Endothelial cell of umbilical vein (primary cell): ENCODE results near the gene ADIPOQ. TPM values are rescaled to one million over a fixed set of nuclear protein-coding genes. Genes with fewer than 3 reads are reported as not detected.
"Not testable (repeated sequence)": the region's sequence is repeated elsewhere in the genome, so short reads cannot be mapped to it uniquely, and the experiment has no call there.

Experiments
- BruUV-seq: library from RNA; stranded (reverse); fragments of 400-500 nt; replicated peaks from 2 replicates; lab custom pipeline; 2021; lab: Mats Ljungman, UMichigan
- CTCF ChIA-PET: fragments of 300-600, 350-600 bp; sonication (Branson Sonifier 250); formaldehyde crosslinking; loops from one replicate; lab custom pipeline; 2021; ENCODE audit warnings: antibody characterized with exemption, inconsistent platforms; lab: Charles Lee
- POLR2A ChIA-PET: fragments of 300-600, 350-600 bp; sonication (Branson Sonifier 250); formaldehyde crosslinking; loops from one replicate; lab custom pipeline; 2021; ENCODE audit warnings: antibody characterized with exemption, inconsistent platforms; lab: Charles Lee
- DNase-seq: peaks from one replicate; pipeline ENCODE4 v3.0.0-alpha.2; 2011; ENCODE audit warnings: low read depth, low spot score
- FAIRE-seq: peaks from 2 replicates; lab custom pipeline; 2011; peaks lifted over from hg19 to GRCh38; lab: Jason Lieb, UNC
- H2AFZ ChIP-seq: 2 replicates; pipeline ENCODE4 v1.6.0; 2012; ENCODE audit warnings: low read depth, low read length, control low read depth, inconsistent platforms
- H3K27ac ChIP-seq: 2 replicates; pipeline ENCODE4 v1.5.1; 2011; ENCODE audit warnings: low read depth, mild to moderate bottlenecking, control low read depth, low read length, moderate library complexity; ENCODE audit not compliant: insufficient read depth
- H3K27me3 ChIP-seq, 2 experiments: 2 replicates each; pipeline versions ENCODE4 v1.6.0 to v1.6.1; 2011; ENCODE audit warnings: low read length in 2 of 2, mixed read lengths in 1 of 2; ENCODE audit not compliant: control insufficient read depth in 2 of 2, insufficient read depth in 2 of 2
- H3K36me3 ChIP-seq, 2 experiments: 2 replicates in 1 of 2; 3 replicates in 1 of 2; pipeline ENCODE4 v1.5.1; 2011; ENCODE audit warnings: low read length in 2 of 2, mild to moderate bottlenecking in 1 of 2, moderate library complexity in 1 of 2; ENCODE audit not compliant: control insufficient read depth in 2 of 2, insufficient read depth in 2 of 2; ENCODE audit errors: extremely low read depth in 1 of 2
- H3K4me1 ChIP-seq: 3 replicates; pipeline ENCODE4 v1.5.1; 2011; ENCODE audit warnings: mild to moderate bottlenecking, low read length; ENCODE audit not compliant: control insufficient read depth, insufficient read depth; ENCODE audit errors: extremely low read depth
- H3K4me2 ChIP-seq: 2 replicates; pipeline ENCODE4 v1.6.1; 2011; ENCODE audit warnings: low read length, control low read depth, mixed read lengths; ENCODE audit not compliant: insufficient read depth
- H3K4me3 ChIP-seq, 3 experiments: fragments of 200-600 bp in 1 of 3; sonication (generic), shearing (Covaris generic) in 1 of 3; replicated peaks in 1 of 3; 2 replicates each; pipeline ENCODE4 v1.5.1; 2011 to 2016; ENCODE audit warnings: control low read depth in 3 of 3, low read length in 3 of 3, mild to moderate bottlenecking in 2 of 3, inconsistent platforms in 1 of 3, low read depth in 1 of 3, moderate library complexity in 1 of 3; ENCODE audit not compliant: insufficient read depth in 1 of 3
- H3K79me2 ChIP-seq: 2 replicates; pipeline ENCODE4 v1.6.0; 2012; ENCODE audit warnings: low read length, inconsistent platforms; ENCODE audit not compliant: control insufficient read depth, insufficient read depth
- H3K9ac ChIP-seq: replicated peaks from 2 replicates; pipeline ENCODE3; 2011; ENCODE audit warnings: low read length, control low read depth; ENCODE audit not compliant: insufficient read depth; ENCODE audit errors: extremely low read depth
- H3K9me1 ChIP-seq: replicated peaks from 3 replicates; pipeline ENCODE4 v1.6.0; 2011; ENCODE audit warnings: mild to moderate bottlenecking, low read length; ENCODE audit not compliant: control insufficient read depth, insufficient read depth; ENCODE audit errors: extremely low read depth
- H3K9me3 ChIP-seq: replicated peaks from 2 replicates; pipeline ENCODE4 v1.5.1; 2012; ENCODE audit warnings: low read length, inconsistent platforms; ENCODE audit not compliant: control insufficient read depth, insufficient read depth
- H4K20me1 ChIP-seq: replicated peaks from 2 replicates; pipeline ENCODE3; 2011; ENCODE audit warnings: mild to moderate bottlenecking, low read length; ENCODE audit not compliant: control insufficient read depth, insufficient read depth; ENCODE audit errors: extremely low read depth
- JUN ChIP-seq: IDR thresholded peaks from 2 replicates; pipeline ENCODE4 v1.6.1; 2011; ENCODE audit warnings: borderline replicate concordance, low read depth; ENCODE audit not compliant: insufficient read length, insufficient read depth
- MYC ChIP-seq: IDR thresholded peaks from one replicate; pipeline ENCODE4 v1.6.1; 2011; ENCODE audit warnings: mild to moderate bottlenecking, low read depth, low read length
- POLR2A ChIP-seq: IDR thresholded peaks from 2 replicates; pipeline ENCODE4 v1.6.1; 2012; ENCODE audit warnings: low read depth, mild to moderate bottlenecking, control low read depth, low read length
- POLR2AphosphoS5 ChIP-seq: IDR thresholded peaks from 2 replicates; pipeline ENCODE4 v1.6.1; 2012; ENCODE audit warnings: low read depth, mild to moderate bottlenecking, control low read depth, low read length, moderate library complexity; ENCODE audit not compliant: insufficient read depth
- dilution Hi-C: fragments of 300-500 bp; cut with MboI; formaldehyde crosslinking; loops from one replicate; pipeline ENCODE4 v1.15.0; 2019; ENCODE audit warnings: low sequenced_read_pairs; ENCODE audit not compliant: extremely low pct_ligation_motif_present
- intact Hi-C: fragments of 100-400 bp; cut with micrococcal nuclease; formaldehyde crosslinking; loops from one replicate; pipeline ENCODE4 v1.10.0; 2022
- polyA plus RNA-seq, 4 experiments: library from polyadenylated mRNA; depleted of rRNA in 3 of 4; stranded (reverse) in 3 of 4; unstranded in 1 of 4; fragments of >200 nt; gene quantifications; 2 replicates each; pipeline versions ENCODE4 v1.2.1 to v1.2.3, GENCODE V29; 2011 to 2012; ENCODE audit warnings: missing spikeins in 1 of 4
- total RNA-seq: library from RNA; stranded (reverse); gene quantifications from 2 replicates; pipeline ENCODE4 v1.2.3, GENCODE V29; 2021
- TF ChIP-seq, protein P1 (sequence below): IDR thresholded peaks from 2 replicates; pipeline ENCODE4 v1.6.1; 2011; ENCODE audit not compliant: insufficient read depth, insufficient read length

ADIPOQ gene
- total and polyA plus RNA-seq, 2 donors (not counting 3 experiments of a cell fraction or from before 2014, with no cell fraction given) = not detected

- TF ChIP-seq POLR2A (no peak), JUN (no peak), MYC (no peak), POLR2AphosphoS5 (no peak)
- TF ChIP-seq, protein P1, sequence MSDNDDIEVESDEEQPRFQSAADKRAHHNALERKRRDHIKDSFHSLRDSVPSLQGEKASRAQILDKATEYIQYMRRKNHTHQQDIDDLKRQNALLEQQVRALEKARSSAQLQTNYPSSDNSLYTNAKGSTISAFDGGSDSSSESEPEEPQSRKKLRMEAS = no peak
- H3K9me3 ChIP-seq = no peaks in the 10 kb centered on the region
- BruUV-seq = no TSS peak
- dilution Hi-C loops (no loop called here), intact Hi-C loops (loop anchor here (5.0 to 10.0 kb wide), 2 partner anchors 46 to 1278 kb away; partner anchors contain the start of gene ST6GAL1)
- ChIA-PET POLR2A (no interaction called here), CTCF (no interaction called here)
- H3K36me3 ChIP-seq = no peaks in the 10 kb centered on the region
- H3K4me3 ChIP-seq = no peak overlapping the region
- H3K4me2 ChIP-seq = no peak overlapping the region
- no peaks in the 10 kb centered on the region for H3K9me1 ChIP-seq
- DNase-seq (no peak), FAIRE-seq (no peak)
- H2AFZ ChIP-seq = no peak overlapping the region
- H3K27ac ChIP-seq = no peak overlapping the region
- no peaks in the 10 kb centered on the region for H4K20me1 ChIP-seq
- no peak overlapping the region for H3K9ac ChIP-seq
- H3K79me2 ChIP-seq = no peaks in the 10 kb centered on the region
- H3K27me3 ChIP-seq = no peaks in the 10 kb centered on the region
- peaks cover 16% of the 10 kb centered on the region for H3K4me1 ChIP-seq
Measured at GRCh38 chr3:186886202-186886981, 43.9 kb downstream of the ADIPOQ start.

DNA sequence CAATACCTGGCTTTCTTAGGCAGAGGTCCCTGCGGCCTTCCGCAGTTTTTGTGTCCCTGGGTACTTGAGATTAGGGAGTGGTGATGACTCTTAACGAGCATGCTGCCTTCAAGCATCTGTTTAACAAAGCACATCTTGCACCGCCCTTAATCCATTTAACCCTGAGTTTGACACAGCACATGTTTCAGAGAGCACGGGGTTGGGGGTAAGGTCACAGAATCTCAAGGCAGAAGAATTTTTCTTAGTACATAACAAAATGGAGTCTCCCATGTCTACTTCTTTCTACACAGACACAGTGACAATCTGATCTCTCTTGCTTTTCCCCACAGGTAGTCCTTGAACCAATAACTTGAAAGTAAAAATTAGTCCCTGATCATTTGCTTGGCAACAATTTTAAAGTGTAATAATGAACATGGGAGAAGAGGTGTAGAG, 45.0 kb downstream of the ADIPOQ start:
- H3K27ac ChIP-seq = not testable (repeated sequence)

More for the DNA sequence above, 45.0 kb downstream of the ADIPOQ start:
- H3K4me3 ChIP-seq, H4K20me1 ChIP-seq, POLR2A ChIA-PET, H3K9me3 ChIP-seq, BruUV-seq, dilution Hi-C loops, H3K36me3 ChIP-seq, H2AFZ ChIP-seq, H3K9ac ChIP-seq, H3K4me2 ChIP-seq, H3K79me2 ChIP-seq, H3K9me1 ChIP-seq, FAIRE-seq, DNase-seq, H3K27me3 ChIP-seq: not testable (repeated sequence)
- CTCF ChIA-PET = interaction anchor here (1.2 kb wide), 1 partner anchor 252 kb away, joined by 4 read pairs; the partner anchor contains the start of gene RPL39L
- H3K4me1 ChIP-seq = peaks cover 10% of the 10 kb centered on the region
- intact Hi-C loops = loop anchor here (5.0 to 10.0 kb wide), 2 partner anchors 45 to 1277 kb away; partner anchors contain the start of gene ST6GAL1
